ENCODE measurements around the gene OR1F1.

GRCh38 chr16:3249020-3249419 is 61.0 kb downstream of the OR1F1 start:
- no peak for TF ChIP-seq MAFK (IDR thresholded peaks at IDR 0.05; ENCODE audit: low read depth, low read length)
- TF ChIP-seq JUN (IDR thresholded peaks at IDR 0.05; ENCODE audit: low read depth, low read length): no peak
- TF ChIP-seq CTCF (IDR thresholded peaks at IDR 0.05; ENCODE audit: control extremely low read depth in 1 of 3, insufficient read depth in 1 of 3, low read depth in 1 of 3, low read length in 3 of 3): no peak
- TF ChIP-seq TAF1 (IDR thresholded peaks at IDR 0.05; ENCODE audit: low read depth, low read length): no peak
- no peak for TF ChIP-seq BCL11A (IDR thresholded peaks at IDR 0.05; ENCODE audit: low read depth in 2 of 2, low read length in 2 of 2)
- TF ChIP-seq FOSL1 (IDR thresholded peaks at IDR 0.05; ENCODE audit: insufficient read depth, low read depth, low read length): no peak
- no peak for TF ChIP-seq MAX (IDR thresholded peaks at IDR 0.05)
- TF ChIP-seq POLR2AphosphoS5 (IDR thresholded peaks at IDR 0.05; ENCODE audit: low read depth, low read length): no peak
- TF ChIP-seq RXRA (IDR thresholded peaks at IDR 0.05; ENCODE audit: insufficient read depth, low read depth, low read length): no peak
- TF ChIP-seq TEAD4 (IDR thresholded peaks at IDR 0.05; ENCODE audit: low read depth, low read length): no peak
